A549 (cell line): ENCODE measurements around the gene CNTNAP5.

Experiments
- ESRRA ChIP-seq: fragments of 150-350 bp; IDR thresholded peaks from 2 replicates; pipeline ENCODE4 v1.6.1; 2014; ENCODE audit warnings: mild to moderate bottlenecking, low read length, borderline replicate concordance
- JUN ChIP-seq, 2 experiments: fragments of >200 bp; sonication (Bioruptor Twin); formaldehyde crosslinking; IDR thresholded peaks; 2 replicates in 1 of 2; 3 replicates in 1 of 2; pipeline ENCODE4 v1.6.1; 2016 to 2017
- KDM5A ChIP-seq: fragments of 200-600 bp; sonication (generic); IDR thresholded peaks from 2 replicates; pipeline ENCODE4 v1.6.1; 2016; ENCODE audit warnings: antibody characterized with exemption, mild to moderate bottlenecking
- NPAS2 ChIP-seq: fragments of 250-450 bp; sonication (Bioruptor Pico); IDR thresholded peaks from 2 replicates; pipeline ENCODE4 v1.8.0; 2022; ENCODE audit warnings: mild to moderate bottlenecking, moderate library complexity, borderline replicate concordance
- RNF2 ChIP-seq: fragments of 200-600 bp; sonication (generic); IDR thresholded peaks from 2 replicates; pipeline ENCODE4 v1.6.1; 2016; ENCODE audit warnings: low read depth, mild to moderate bottlenecking, antibody characterized with exemption, moderate library complexity, borderline replicate concordance
- ZNF302 ChIP-seq: fragments of 250-450 bp; sonication (Bioruptor Pico); IDR thresholded peaks from 2 replicates; pipeline ENCODE4 v1.9.0; 2021; ENCODE audit warnings: inconsistent platforms, mild to moderate bottlenecking, moderate library complexity
- TF ChIP-seq, protein P1 (sequence below): fragments of >200 bp; sonication (Bioruptor Twin); formaldehyde crosslinking; IDR thresholded peaks from 3 replicates; pipeline ENCODE4 v1.5.1; 2016
- TF ChIP-seq, protein P2 (sequence below): fragments of 200-600 bp; sonication (generic); IDR thresholded peaks from 2 replicates; pipeline ENCODE4 v1.6.1; 2016; ENCODE audit warnings: antibody characterized with exemption, mild to moderate bottlenecking, moderate library complexity

DNA sequence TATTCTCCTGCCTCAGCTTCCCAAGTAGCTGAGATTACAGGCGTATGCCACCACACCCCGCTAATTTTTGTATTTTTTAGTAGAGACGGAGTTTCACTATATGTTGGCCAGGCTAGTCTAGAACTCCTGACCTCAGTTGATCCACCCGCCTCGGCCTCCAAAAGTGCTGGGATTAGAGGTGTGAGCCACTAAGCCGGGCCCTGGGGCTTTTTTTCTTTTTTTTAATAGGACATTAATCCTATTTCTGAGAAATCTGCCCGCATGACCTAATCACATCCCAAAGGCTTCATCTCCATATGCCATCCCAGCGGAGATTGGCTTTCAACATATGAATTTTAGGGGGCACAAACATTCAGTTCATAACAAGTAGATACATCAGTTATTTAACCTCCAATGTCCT is 128.6 kb downstream of the CNTNAP5 start:
- no peak for TF ChIP-seq NPAS2
- TF ChIP-seq ZNF302 (CRISPR knock-in tag) = no peak
- TF ChIP-seq, protein P1, sequence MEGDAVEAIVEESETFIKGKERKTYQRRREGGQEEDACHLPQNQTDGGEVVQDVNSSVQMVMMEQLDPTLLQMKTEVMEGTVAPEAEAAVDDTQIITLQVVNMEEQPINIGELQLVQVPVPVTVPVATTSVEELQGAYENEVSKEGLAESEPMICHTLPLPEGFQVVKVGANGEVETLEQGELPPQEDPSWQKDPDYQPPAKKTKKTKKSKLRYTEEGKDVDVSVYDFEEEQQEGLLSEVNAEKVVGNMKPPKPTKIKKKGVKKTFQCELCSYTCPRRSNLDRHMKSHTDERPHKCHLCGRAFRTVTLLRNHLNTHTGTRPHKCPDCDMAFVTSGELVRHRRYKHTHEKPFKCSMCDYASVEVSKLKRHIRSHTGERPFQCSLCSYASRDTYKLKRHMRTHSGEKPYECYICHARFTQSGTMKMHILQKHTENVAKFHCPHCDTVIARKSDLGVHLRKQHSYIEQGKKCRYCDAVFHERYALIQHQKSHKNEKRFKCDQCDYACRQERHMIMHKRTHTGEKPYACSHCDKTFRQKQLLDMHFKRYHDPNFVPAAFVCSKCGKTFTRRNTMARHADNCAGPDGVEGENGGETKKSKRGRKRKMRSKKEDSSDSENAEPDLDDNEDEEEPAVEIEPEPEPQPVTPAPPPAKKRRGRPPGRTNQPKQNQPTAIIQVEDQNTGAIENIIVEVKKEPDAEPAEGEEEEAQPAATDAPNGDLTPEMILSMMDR = no peak
- TF ChIP-seq JUN (IDR thresholded peaks at IDR 0.05) = no peak
- TF ChIP-seq KDM5A = no peak
- TF ChIP-seq, protein P2, sequence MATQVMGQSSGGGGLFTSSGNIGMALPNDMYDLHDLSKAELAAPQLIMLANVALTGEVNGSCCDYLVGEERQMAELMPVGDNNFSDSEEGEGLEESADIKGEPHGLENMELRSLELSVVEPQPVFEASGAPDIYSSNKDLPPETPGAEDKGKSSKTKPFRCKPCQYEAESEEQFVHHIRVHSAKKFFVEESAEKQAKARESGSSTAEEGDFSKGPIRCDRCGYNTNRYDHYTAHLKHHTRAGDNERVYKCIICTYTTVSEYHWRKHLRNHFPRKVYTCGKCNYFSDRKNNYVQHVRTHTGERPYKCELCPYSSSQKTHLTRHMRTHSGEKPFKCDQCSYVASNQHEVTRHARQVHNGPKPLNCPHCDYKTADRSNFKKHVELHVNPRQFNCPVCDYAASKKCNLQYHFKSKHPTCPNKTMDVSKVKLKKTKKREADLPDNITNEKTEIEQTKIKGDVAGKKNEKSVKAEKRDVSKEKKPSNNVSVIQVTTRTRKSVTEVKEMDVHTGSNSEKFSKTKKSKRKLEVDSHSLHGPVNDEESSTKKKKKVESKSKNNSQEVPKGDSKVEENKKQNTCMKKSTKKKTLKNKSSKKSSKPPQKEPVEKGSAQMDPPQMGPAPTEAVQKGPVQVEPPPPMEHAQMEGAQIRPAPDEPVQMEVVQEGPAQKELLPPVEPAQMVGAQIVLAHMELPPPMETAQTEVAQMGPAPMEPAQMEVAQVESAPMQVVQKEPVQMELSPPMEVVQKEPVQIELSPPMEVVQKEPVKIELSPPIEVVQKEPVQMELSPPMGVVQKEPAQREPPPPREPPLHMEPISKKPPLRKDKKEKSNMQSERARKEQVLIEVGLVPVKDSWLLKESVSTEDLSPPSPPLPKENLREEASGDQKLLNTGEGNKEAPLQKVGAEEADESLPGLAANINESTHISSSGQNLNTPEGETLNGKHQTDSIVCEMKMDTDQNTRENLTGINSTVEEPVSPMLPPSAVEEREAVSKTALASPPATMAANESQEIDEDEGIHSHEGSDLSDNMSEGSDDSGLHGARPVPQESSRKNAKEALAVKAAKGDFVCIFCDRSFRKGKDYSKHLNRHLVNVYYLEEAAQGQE = no peak
- no peak for TF ChIP-seq ESRRA
- no peak for TF ChIP-seq RNF2
